Gastrocnemius medialis (tissue), 4 donors: ENCODE results near the gene ALMS1.

Experiments
- CTCF ChIP-seq, 5 experiments: fragments of 450-650 bp in 3 of 5; fragments of 200-600 bp in 2 of 5; sonication (generic) in 2 of 5; IDR thresholded peaks in 4 of 5; conservative IDR thresholded peaks in 1 of 5; 1 replicate in 4 of 5; 2 replicates in 1 of 5; pipeline ENCODE4 v1.5.1; 2016 to 2019; ENCODE audit warnings: antibody characterized with exemption in 5 of 5, mild to moderate bottlenecking in 3 of 5, moderate library complexity in 3 of 5
- POLR2A ChIP-seq, 2 donors: fragments of 450-650 bp; IDR thresholded peaks; one replicate each; pipeline ENCODE4 v1.6.1; 2017; ENCODE audit warnings: antibody characterized with exemption in 2 of 2, mild to moderate bottlenecking in 2 of 2, moderate library complexity in 2 of 2

- no peak for TF ChIP-seq CTCF (IDR thresholded peaks at IDR 0.05 in 4 of 5, conservative IDR thresholded peaks at IDR 0.05 in 1 of 5)
- no peak for TF ChIP-seq POLR2A (IDR thresholded peaks at IDR 0.05)
These were observed 16.9 kb downstream of the ALMS1 start for GRCh38 chr2:73402386-73403103.
